Sciatic nerve (tissue), 2 donors: ENCODE data around the gene ZG16B. TPM values are rescaled to one million over a fixed set of nuclear protein-coding genes. Genes with fewer than 3 reads are reported as not detected.
A peak's percentile ranks its signal among the peaks of the same experiment; 100 is the strongest.

ENCODE experiments used
- ATAC-seq: fragments of 200-7000 bp; cut with Tn5 transposase; one replicate; pipeline ENCODE4 v1.9.1; 2020; ENCODE audit warnings: mild to moderate bottlenecking, moderate library complexity
- DNase-seq: peaks from one replicate; pipeline ENCODE4 v3.0.0-alpha.2; 2020; ENCODE audit warnings: low spot score
- intact Hi-C: fragments of 100-400 bp; cut with DNase I; formaldehyde crosslinking; loops from one replicate; pipeline ENCODE4 v1.14.2; 2022
- total RNA-seq: library from RNA; stranded (reverse); fragmentation: NEBNext Ultra II Directional; extraction: Animal tissue kit (Norgen Biotek cat#: 25700); gene quantifications from one replicate; pipeline ENCODE4 v1.2.1, GENCODE V29; 2021
- donor health status: DM: no; HTN: no; CAD: no.
- donor health status: DM: no; HTN: no; CAD: no.

The ZG16B gene
- not detected for total RNA-seq

- no peak for ATAC-seq
- no peak for DNase-seq
- intact Hi-C loops: no loop called here
Observed at GRCh38 chr16:2829501-2830354, at the start of gene ZG16B. TSS of gene ZG16B (plus strand) at chr16:2830303. CDS start at chr16:2830442, 139 bp downstream.

GRCh38 chr16:2782583-2783351 lies 47.3 kb upstream of the ZG16B start:
- intact Hi-C loops: no loop called here
- peak; percentile 48 for DNase-seq
- ATAC-seq: no peak

GRCh38 chr16:2783581-2784357 lies 46.3 kb upstream of the ZG16B start:
- intact Hi-C loops: no loop called here
- DNase-seq: peak; percentile 51
- no peak for ATAC-seq

GRCh38 chr16:2784358-2785100 lies 45.6 kb upstream of the ZG16B start:
- ATAC-seq (no peak), DNase-seq (peak; percentile 51)
- intact Hi-C loops: no loop called here

- ATAC-seq (no peak), DNase-seq (peak; percentile 58)
- intact Hi-C loops: no loop called here
Observed at GRCh38 chr16:2785101-2785991, 44.8 kb upstream of the ZG16B start.

- intact Hi-C loops: no loop called here
- no peak for ATAC-seq
- DNase-seq: peak; percentile 34
Observed at GRCh38 chr16:2786061-2786825, 43.9 kb upstream of the ZG16B start.

- DNase-seq (peak; percentile 15), ATAC-seq (no peak)
- intact Hi-C loops: no loop called here
Observed at GRCh38 chr16:2786826-2787151, 43.3 kb upstream of the ZG16B start.

GRCh38 chr16:2787406-2787805 lies 42.7 kb upstream of the ZG16B start, which contains the start of gene PRSS33:
TSS of gene PRSS33 (minus strand) at chr16:2787560. CDS start at chr16:2786547, 1,013 bp downstream.
- intact Hi-C loops: no loop called here
- ATAC-seq: no peak
- peak; percentile 41 for DNase-seq

GRCh38 chr16:2787961-2788360 lies 42.1 kb upstream of the ZG16B start:
- DNase-seq (peak; percentile 43), ATAC-seq (no peak)
- intact Hi-C loops: no loop called here

- intact Hi-C loops: no loop called here
Observed at GRCh38 chr16:2790631-2791030, 39.5 kb upstream of the ZG16B start.

GRCh38 chr16:2791174-2791573 lies 38.9 kb upstream of the ZG16B start:
- intact Hi-C loops: no loop called here
- DNase-seq: no peak
- no peak for ATAC-seq

More at GRCh38 chr16:2790631-2791030, 39.5 kb upstream of the ZG16B start:
- ATAC-seq (no peak), DNase-seq (no peak)

- DNase-seq (no peak), ATAC-seq (no peak)
- intact Hi-C loops: no loop called here
Observed at GRCh38 chr16:2792940-2793339, 37.2 kb upstream of the ZG16B start.

- intact Hi-C loops: no loop called here
- DNase-seq (no peak), ATAC-seq (no peak)
Observed at GRCh38 chr16:2795395-2796143, 34.5 kb upstream of the ZG16B start.

GRCh38 chr16:2798723-2799204 lies 31.3 kb upstream of the ZG16B start:
- ATAC-seq (no peak), DNase-seq (no peak)
- intact Hi-C loops: no loop called here

GRCh38 chr16:2799205-2799858 lies 30.8 kb upstream of the ZG16B start:
- DNase-seq: no peak
- intact Hi-C loops: no loop called here
- no peak for ATAC-seq

- ATAC-seq (no peak), DNase-seq (no peak)
- intact Hi-C loops: no loop called here
Observed at GRCh38 chr16:2799859-2800226, 30.3 kb upstream of the ZG16B start.
